OCI-LY1 (cell line): ENCODE data around the gene PTPRM.

Experiments used
- H2AFZ ChIP-seq: fragments of 200-600 bp; sonication (generic), shearing (Covaris generic); 2 replicates; pipeline ENCODE4 v1.6.0; 2014; ENCODE audit warnings: antibody characterized with exemption, mild to moderate bottlenecking, low read length
- H3F3A ChIP-seq: fragments of 200-600 bp; sonication (generic), shearing (Covaris generic); 2 replicates; pipeline ENCODE4 v1.6.0; 2014; ENCODE audit warnings: mild to moderate bottlenecking, antibody characterized with exemption, low read length, moderate library complexity; ENCODE audit not compliant: insufficient read depth
- H3K27ac ChIP-seq: fragments of 200-600 bp; sonication (generic); 2 replicates; pipeline ENCODE4 v1.5.1; 2014; ENCODE audit warnings: low read length, mixed run types, mild to moderate bottlenecking, low read depth; ENCODE audit not compliant: poor library complexity, severe bottlenecking
- H3K27me3 ChIP-seq: fragments of 200-600 bp; sonication (generic); 2 replicates; pipeline ENCODE4 v1.6.0; 2014; ENCODE audit warnings: antibody characterized with exemption, mild to moderate bottlenecking, low read length, moderate library complexity; ENCODE audit not compliant: insufficient read depth
- H3K36me3 ChIP-seq: fragments of 200-600 bp; sonication (generic); 2 replicates; pipeline ENCODE4 v1.6.1; 2014; ENCODE audit warnings: mild to moderate bottlenecking, antibody characterized with exemption, low read length, moderate library complexity, mixed read lengths; ENCODE audit not compliant: insufficient read depth
- H3K4me1 ChIP-seq: fragments of 200-600 bp; sonication (generic); 2 replicates; pipeline ENCODE4 v1.5.1; 2014; ENCODE audit warnings: mild to moderate bottlenecking, low read length, moderate library complexity; ENCODE audit not compliant: insufficient read depth, severe bottlenecking
- H3K4me2 ChIP-seq: fragments of 200-600 bp; sonication (generic), shearing (Covaris generic); 2 replicates; pipeline ENCODE4 v1.6.1; 2014; ENCODE audit warnings: low read length
- H3K4me3 ChIP-seq: fragments of 200-600 bp; sonication (generic); 2 replicates; pipeline ENCODE4 v1.5.1; 2014; ENCODE audit warnings: low read length, low read depth, mild to moderate bottlenecking, mixed read lengths; ENCODE audit not compliant: poor library complexity, severe bottlenecking
- H3K79me2 ChIP-seq: fragments of 200-600 bp; shearing (Covaris generic); 2 replicates; pipeline ENCODE4 v1.6.1; 2016; ENCODE audit warnings: mixed run types, low read length, mixed read lengths; ENCODE audit not compliant: insufficient read depth
- H3K9ac ChIP-seq: fragments of 200-600 bp; sonication (generic), shearing (Covaris generic); 2 replicates; pipeline ENCODE4 v1.6.1; 2014; ENCODE audit warnings: mild to moderate bottlenecking, low read length, mixed read lengths
- H3K9me2 ChIP-seq: fragments of 200-600 bp; sonication (generic), shearing (Covaris generic); 2 replicates; pipeline ENCODE4 v1.6.1; 2014; ENCODE audit warnings: low read depth, mild to moderate bottlenecking, low read length, mixed read lengths
- H3K9me3 ChIP-seq: fragments of 200-600 bp; shearing (Covaris generic); 2 replicates; pipeline ENCODE4 v1.6.1; 2014; ENCODE audit warnings: low read length, mixed read lengths
- H4K20me1 ChIP-seq: fragments of 200-600 bp; sonication (generic), shearing (Covaris generic); 2 replicates; pipeline ENCODE4 v1.6.0; 2016; ENCODE audit warnings: mild to moderate bottlenecking, low read length; ENCODE audit not compliant: insufficient read depth
- CTCF ChIP-seq: fragments of 200-600 bp; sonication (generic), shearing (Covaris generic); IDR thresholded peaks from 2 replicates; pipeline ENCODE4 v1.5.1; 2017; ENCODE audit warnings: mild to moderate bottlenecking, antibody characterized with exemption, low read length, moderate library complexity, mixed read lengths
- EZH2 ChIP-seq: fragments of 200-600 bp; sonication (generic), shearing (Covaris generic); IDR thresholded peaks from 2 replicates; pipeline ENCODE4 v1.8.0; 2017; ENCODE audit warnings: borderline replicate concordance, mixed run types, mild to moderate bottlenecking, antibody characterized with exemption, low read length, moderate library complexity, mixed read lengths

Gene PTPRM

DNA sequence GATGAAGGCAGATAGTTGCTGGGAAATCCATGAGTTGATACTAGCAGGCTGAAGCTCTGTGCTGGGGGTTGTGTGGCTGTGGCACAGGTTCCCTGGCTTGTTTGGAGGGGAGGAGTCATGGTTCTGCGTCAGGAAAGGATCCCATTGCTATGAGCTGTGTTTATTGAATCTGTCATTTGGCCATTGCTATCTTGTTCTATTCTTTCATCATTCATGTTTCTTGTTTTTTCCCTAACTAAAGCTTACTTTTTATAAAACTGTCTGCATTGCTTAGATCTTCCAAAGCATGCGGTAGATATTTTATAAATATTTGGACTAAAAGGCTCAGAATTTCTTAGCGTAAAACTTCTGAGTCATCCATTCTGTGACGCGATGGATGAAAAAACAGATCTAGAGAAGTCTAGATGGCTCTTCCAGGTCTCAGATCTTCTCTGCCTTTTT lies 335.3 kb downstream of the PTPRM start:
- no peaks in the 10 kb centered on the region for H4K20me1 ChIP-seq
- no peaks in the 10 kb centered on the region for H3K36me3 ChIP-seq
- H3K9me2 ChIP-seq = no peaks in the 10 kb centered on the region
- no peak overlapping the region for H3K4me3 ChIP-seq
- TF ChIP-seq EZH2 = no peak
- TF ChIP-seq CTCF = no peak
- H3K9ac ChIP-seq = no peak overlapping the region
- H3K27me3 ChIP-seq = peaks cover 5% of the 10 kb centered on the region; the same call in 1 of the 2 replicates
- H3K9me3 ChIP-seq = no peaks in the 10 kb centered on the region
- H3K79me2 ChIP-seq = no peaks in the 10 kb centered on the region
- H3K4me2 ChIP-seq = no peak overlapping the region
- H3F3A ChIP-seq = no peaks in the 10 kb centered on the region
- H3K27ac ChIP-seq = no peak overlapping the region
- no peaks in the 10 kb centered on the region for H3K4me1 ChIP-seq
- H2AFZ ChIP-seq = no peak overlapping the region

DNA sequence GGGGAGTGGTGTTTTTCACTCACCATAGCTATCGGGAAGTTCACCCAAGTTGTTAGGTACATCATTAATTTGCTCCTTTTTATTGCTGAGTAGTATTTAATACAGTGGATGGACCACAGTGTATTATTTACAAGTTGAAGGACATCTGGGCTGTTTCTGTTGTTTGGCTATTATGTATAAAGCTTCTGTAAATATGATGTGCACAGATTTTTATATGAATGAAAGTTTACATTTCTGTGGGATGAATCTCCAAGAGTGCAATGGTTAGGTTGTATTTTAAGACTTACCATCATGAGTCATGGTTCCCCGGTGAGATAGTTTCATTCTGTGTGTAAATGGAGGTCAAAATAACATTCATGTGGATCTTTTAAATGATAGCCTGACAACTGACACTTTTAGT lies 337.4 kb downstream of the PTPRM start:
- Histone ChIP-seq H4K20me1 (no peaks in the 10 kb centered on the region), H2AFZ (no peak overlapping the region), H3K27me3 (no peaks in the 10 kb centered on the region), H3K4me3 (no peak overlapping the region), H3K9ac (no peak overlapping the region), H3K4me1 (no peaks in the 10 kb centered on the region), H3F3A (no peaks in the 10 kb centered on the region), H3K79me2 (no peaks in the 10 kb centered on the region), H3K9me3 (no peaks in the 10 kb centered on the region), H3K27ac (no peak overlapping the region), H3K9me2 (no peaks in the 10 kb centered on the region), H3K4me2 (no peak overlapping the region), H3K36me3 (no peaks in the 10 kb centered on the region)
- TF ChIP-seq CTCF (no peak), EZH2 (no peak)

DNA sequence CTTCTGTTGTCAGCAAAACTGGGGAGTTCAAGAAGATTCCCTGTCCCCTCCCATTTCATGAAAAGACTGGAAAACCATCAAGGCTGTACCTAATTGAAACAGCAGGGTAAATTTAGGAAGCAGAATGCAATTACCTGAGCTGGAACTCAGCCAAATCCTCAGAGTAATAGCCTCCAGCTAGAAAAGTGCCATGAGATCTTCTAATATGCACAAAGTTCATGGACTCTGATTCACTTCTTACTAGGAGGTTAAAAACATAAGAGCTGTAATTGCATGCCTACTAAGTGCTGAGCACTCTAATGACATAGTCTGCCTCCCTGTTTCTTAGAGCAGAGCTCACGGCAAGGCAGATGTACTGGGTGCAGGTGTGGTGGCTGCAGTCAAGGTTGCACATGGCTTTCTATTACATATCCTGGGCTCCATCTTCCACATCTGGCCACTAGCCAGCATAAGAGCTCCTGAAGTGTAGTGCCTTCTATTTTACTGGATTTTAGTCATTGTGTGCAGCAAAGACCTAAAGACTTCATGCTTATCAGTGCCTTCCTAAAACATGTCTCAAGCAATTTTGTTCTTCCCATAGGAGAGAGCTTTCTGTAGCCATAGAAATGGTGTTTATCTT lies 341.7 kb downstream of the PTPRM start:
- H3K9me2 ChIP-seq = no peaks in the 10 kb centered on the region
- no peak overlapping the region for H2AFZ ChIP-seq
- H3K4me2 ChIP-seq = no peak overlapping the region
- no peaks in the 10 kb centered on the region for H3F3A ChIP-seq
- no peak overlapping the region for H3K27ac ChIP-seq
- H4K20me1 ChIP-seq = 0 out of 2 replicates have a peak, but pooled peaks cover 2% of the 10 kb centered on the region
- no peaks in the 10 kb centered on the region for H3K9me3 ChIP-seq
- H3K4me1 ChIP-seq = no peaks in the 10 kb centered on the region
- no peak overlapping the region for H3K4me3 ChIP-seq
- no peaks in the 10 kb centered on the region for H3K36me3 ChIP-seq
- no peaks in the 10 kb centered on the region for H3K79me2 ChIP-seq
- H3K27me3 ChIP-seq = no peaks in the 10 kb centered on the region
- no peak for TF ChIP-seq EZH2
- TF ChIP-seq CTCF = no peak
- H3K9ac ChIP-seq = no peak overlapping the region
